HEK293 (cell line): ENCODE data around the gene MRPS18B.

Source experiments
- CTCF ChIP-seq: fragments of 450-650 bp; formaldehyde crosslinking; IDR thresholded peaks from 2 replicates; pipeline ENCODE4 v1.5.1; 2016; ENCODE audit warnings: missing biosample characterization, missing genetic modification characterization
- GFI1B ChIP-seq: fragments of 450-650 bp; formaldehyde crosslinking; IDR thresholded peaks from 2 replicates; pipeline ENCODE4 v1.5.1; 2016; ENCODE audit warnings: missing biosample characterization, missing genetic modification characterization
- GLIS1 ChIP-seq: fragments of 450-650 bp; formaldehyde crosslinking; IDR thresholded peaks from 2 replicates; pipeline ENCODE4 v1.5.1; 2016; ENCODE audit warnings: missing biosample characterization, missing genetic modification characterization
- KLF16 ChIP-seq: fragments of 450-650 bp; formaldehyde crosslinking; IDR thresholded peaks from 2 replicates; pipeline ENCODE4 v1.5.1; 2017; ENCODE audit warnings: missing biosample characterization, missing genetic modification characterization
- OVOL3 ChIP-seq: fragments of 450-650 bp; formaldehyde crosslinking; IDR thresholded peaks from 2 replicates; pipeline ENCODE4 v1.5.1; 2016; ENCODE audit warnings: missing biosample characterization, missing genetic modification characterization
- SP3 ChIP-seq: fragments of 450-650 bp; formaldehyde crosslinking; IDR thresholded peaks from 2 replicates; pipeline ENCODE4 v1.5.1; 2016; ENCODE audit warnings: missing biosample characterization, missing genetic modification characterization
- TRIM28 ChIP-seq: IDR thresholded peaks from 2 replicates; pipeline ENCODE4 v1.6.1; 2011; ENCODE audit warnings: low read length, control low read depth, borderline replicate concordance
- ZBTB11 ChIP-seq: fragments of 450-650 bp; formaldehyde crosslinking; conservative IDR thresholded peaks from 2 replicates; pipeline ENCODE4 v1.5.1; 2016; ENCODE audit warnings: low read depth, missing biosample characterization, missing genetic modification characterization
- ZBTB6 ChIP-seq: fragments of 450-650 bp; formaldehyde crosslinking; IDR thresholded peaks from 2 replicates; pipeline ENCODE4 v1.5.1; 2017; ENCODE audit warnings: missing biosample characterization, missing genetic modification characterization
- ZNF132 ChIP-seq: fragments of 450-650 bp; formaldehyde crosslinking; IDR thresholded peaks from 2 replicates; pipeline ENCODE4 v1.5.1; 2017; ENCODE audit warnings: missing biosample characterization, missing genetic modification characterization, borderline replicate concordance
- ZNF146 ChIP-seq: fragments of 450-650 bp; formaldehyde crosslinking; IDR thresholded peaks from 2 replicates; pipeline ENCODE4 v1.5.1; 2016; ENCODE audit warnings: missing biosample characterization, missing genetic modification characterization
- ZNF19 ChIP-seq: fragments of 450-650 bp; formaldehyde crosslinking; IDR thresholded peaks from 2 replicates; pipeline ENCODE4; 2016; ENCODE audit warnings: missing biosample characterization, missing genetic modification characterization, low read depth
- ZNF292 ChIP-seq: fragments of 450-650 bp; formaldehyde crosslinking; IDR thresholded peaks from 2 replicates; pipeline ENCODE4 v1.5.1; 2016; ENCODE audit warnings: low read depth, missing biosample characterization, missing genetic modification characterization, borderline replicate concordance
- ZNF324 ChIP-seq: fragments of 450-650 bp; formaldehyde crosslinking; IDR thresholded peaks from 2 replicates; pipeline ENCODE4 v1.5.1; 2016; ENCODE audit warnings: missing biosample characterization, missing genetic modification characterization
- ZNF362 ChIP-seq: fragments of 450-650 bp; formaldehyde crosslinking; IDR thresholded peaks from 2 replicates; pipeline ENCODE4 v1.5.1; 2016; ENCODE audit warnings: missing biosample characterization, missing genetic modification characterization
- ZNF416 ChIP-seq: fragments of 450-650 bp; formaldehyde crosslinking; IDR thresholded peaks from 2 replicates; pipeline ENCODE4 v1.5.1; 2016; ENCODE audit warnings: missing biosample characterization, missing genetic modification characterization
- ZNF473 ChIP-seq: fragments of 450-650 bp; formaldehyde crosslinking; IDR thresholded peaks from 2 replicates; pipeline ENCODE4 v1.5.1; 2017; ENCODE audit warnings: missing biosample characterization, missing genetic modification characterization
- ZNF488 ChIP-seq: fragments of 450-650 bp; formaldehyde crosslinking; IDR thresholded peaks from 2 replicates; pipeline ENCODE4 v1.5.1; 2016; ENCODE audit warnings: missing biosample characterization, missing genetic modification characterization
- ZNF514 ChIP-seq: fragments of 450-650 bp; formaldehyde crosslinking; IDR thresholded peaks from 2 replicates; pipeline ENCODE4 v1.5.1; 2016; ENCODE audit warnings: missing biosample characterization, missing genetic modification characterization
- ZNF518A ChIP-seq: fragments of 450-650 bp; formaldehyde crosslinking; conservative IDR thresholded peaks from 2 replicates; pipeline ENCODE4 v1.5.1; 2016; ENCODE audit warnings: low read depth, missing biosample characterization, missing genetic modification characterization
- ZNF768 ChIP-seq: fragments of 450-650 bp; formaldehyde crosslinking; IDR thresholded peaks from 2 replicates; pipeline ENCODE4 v1.5.1; 2018; ENCODE audit warnings: missing biosample characterization, mild to moderate bottlenecking, missing genetic modification characterization
- ZNF843 ChIP-seq: fragments of 450-650 bp; formaldehyde crosslinking; IDR thresholded peaks from 2 replicates; pipeline ENCODE4 v1.5.1; 2016; ENCODE audit warnings: missing biosample characterization, missing genetic modification characterization
- ZSCAN4 ChIP-seq: fragments of 450-650 bp; formaldehyde crosslinking; IDR thresholded peaks from 2 replicates; pipeline ENCODE4 v1.5.1; 2017; ENCODE audit warnings: missing biosample characterization, missing genetic modification characterization

The MRPS18B gene

GRCh38 chr6:30647242-30648116, 29.8 kb downstream of the MRPS18B start (continued):
- TF ChIP-seq ZBTB11 (tag by site-specific recombination) (peak; percentile 66), ZSCAN4 (tag by site-specific recombination) (0 out of 2 replicates have a peak, but pooled peaks have one; percentile 12), ZBTB6 (tag by site-specific recombination) (no peak), ZNF843 (tag by site-specific recombination) (peak; percentile 58; the same call in 1 of the 2 replicates), ZNF473 (tag by site-specific recombination) (no peak), ZNF488 (no peak), TRIM28 (no peak), ZNF518A (no peak), ZNF416 (tag by site-specific recombination) (no peak), ZNF362 (no peak), ZNF324 (tag by site-specific recombination) (peak; percentile 34; the same call in 1 of the 2 replicates), ZNF292 (no peak), SP3 (tag by site-specific recombination) (peak; percentile 82), GLIS1 (tag by site-specific recombination) (peak; percentile 93), KLF16 (tag by site-specific recombination) (peak; percentile 48; the same call in 1 of the 2 replicates), ZNF768 (no peak; the same call in 1 of the 2 replicates), ZNF132 (tag by site-specific recombination) (no peak), ZNF514 (no peak), CTCF (tag by site-specific recombination) (peak; percentile 80), ZNF19 (tag by site-specific recombination) (no peak), OVOL3 (tag by site-specific recombination) (peak; percentile 62; the same call in 1 of the 2 replicates), GFI1B (tag by site-specific recombination) (no peak), ZNF146 (no peak)
